HuH-7.5 (cell line): ENCODE measurements around the gene DPT.
"Not testable (repeated sequence)": the region's sequence is repeated elsewhere in the genome, so short reads cannot be mapped to it uniquely, and the experiment has no call there.

Source experiments
- DNase-seq: peaks from one replicate; pipeline ENCODE4 v3.0.0; 2011; ENCODE audit warnings: low spot score

The DPT gene

GRCh38 chr1:168728473-168729404 lies at the start of gene DPT:
Gene DPT, minus strand, starts transcription at chr1:168729206. Its CDS starts 32 bp downstream, at chr1:168729174.
- DNase-seq = no peak

DNA sequence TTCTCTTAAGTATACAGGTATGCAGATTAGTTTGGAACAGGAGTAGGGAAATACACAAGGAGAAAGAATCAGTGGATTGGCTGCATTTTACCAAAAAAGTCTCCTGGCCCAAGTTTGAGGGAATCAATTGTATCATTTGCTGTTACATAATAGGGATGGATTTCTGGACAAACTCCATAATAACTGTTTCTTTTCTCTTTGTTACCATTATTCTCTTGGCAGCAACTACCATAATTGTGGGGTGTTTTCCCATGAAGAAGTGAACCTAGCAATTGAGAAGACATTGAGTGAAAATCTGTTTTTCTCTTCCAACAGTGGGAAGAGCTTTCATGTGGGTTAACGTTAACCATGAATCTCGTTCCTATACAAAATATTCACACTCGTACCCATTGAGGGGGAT lies 46.4 kb upstream of the DPT start:
- DNase-seq = no peak

GRCh38 chr1:168774241-168774640 lies 45.2 kb upstream of the DPT start:
- DNase-seq = no peak

DNA sequence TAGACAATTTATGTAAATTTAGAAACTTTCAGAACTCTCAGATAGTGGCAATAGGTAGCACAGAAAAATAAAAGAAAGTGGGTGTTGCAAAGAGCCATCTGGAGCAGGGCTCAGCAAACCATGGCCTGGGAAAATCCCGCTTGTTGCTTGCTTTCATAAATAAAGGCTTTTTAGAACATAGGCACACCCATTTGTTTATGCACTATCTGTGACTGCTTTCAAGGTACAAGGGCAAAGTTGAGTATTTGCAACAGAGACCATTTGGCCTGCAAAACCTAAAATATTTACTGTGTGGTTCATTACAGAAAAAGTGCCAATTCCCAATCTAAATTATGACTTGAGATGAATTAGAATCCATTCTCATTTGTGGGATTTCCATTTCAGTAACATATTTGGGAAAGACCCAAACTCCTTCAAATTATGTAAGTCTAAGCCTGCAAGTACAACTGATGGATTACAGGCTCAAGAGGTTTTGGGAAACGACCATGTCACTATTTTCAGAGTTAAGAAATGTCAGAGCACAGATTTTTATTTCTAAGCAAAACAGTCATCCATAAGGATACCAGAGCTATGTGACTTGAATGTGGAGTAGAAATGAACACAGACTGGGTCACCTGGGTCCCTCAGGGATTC lies 43.5 kb upstream of the DPT start:
- DNase-seq = no peak

- no peak for DNase-seq
Observed at GRCh38 chr1:168771104-168771630, 42.2 kb upstream of the DPT start.

- not testable (repeated sequence) for DNase-seq
Observed at GRCh38 chr1:168769893-168770292, 40.9 kb upstream of the DPT start.

DNA sequence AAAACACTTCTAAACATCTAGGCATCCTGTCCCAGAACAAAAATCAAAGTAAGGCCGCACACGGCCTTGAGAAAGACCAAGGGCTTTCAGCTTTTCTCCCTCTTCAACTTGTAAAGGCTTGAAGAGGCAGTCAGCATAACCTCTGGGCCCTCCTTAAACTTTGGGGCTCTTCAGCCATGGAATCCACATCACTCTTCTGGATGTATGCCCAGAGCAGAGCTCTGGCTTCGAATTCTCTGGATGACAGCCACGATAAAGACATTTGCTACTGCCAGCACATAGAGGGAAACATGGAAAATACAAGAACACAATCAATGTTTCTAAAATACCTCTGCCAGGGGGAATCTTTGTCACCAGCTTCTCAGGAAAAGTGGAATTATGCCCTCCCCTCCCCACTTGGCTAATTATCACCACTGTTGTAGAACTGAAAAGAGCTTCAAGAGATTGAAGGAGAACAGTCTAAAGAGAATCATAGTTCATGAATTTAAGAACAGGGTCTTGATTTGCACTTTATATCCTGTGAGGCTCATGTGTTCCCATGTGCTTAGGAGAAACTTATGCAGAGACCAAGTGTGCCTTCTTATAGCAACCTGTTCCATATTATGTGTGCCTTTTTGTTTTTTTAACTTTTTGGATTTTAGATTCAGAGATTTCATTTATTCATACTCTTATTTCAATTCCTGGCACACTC lies 39.0 kb upstream of the DPT start:
- no peak for DNase-seq

- DNase-seq = no peak
Observed at GRCh38 chr1:168766568-168766967, 37.6 kb upstream of the DPT start.

GRCh38 chr1:168763031-168763430 lies 34.0 kb upstream of the DPT start:
- DNase-seq = no peak

DNA sequence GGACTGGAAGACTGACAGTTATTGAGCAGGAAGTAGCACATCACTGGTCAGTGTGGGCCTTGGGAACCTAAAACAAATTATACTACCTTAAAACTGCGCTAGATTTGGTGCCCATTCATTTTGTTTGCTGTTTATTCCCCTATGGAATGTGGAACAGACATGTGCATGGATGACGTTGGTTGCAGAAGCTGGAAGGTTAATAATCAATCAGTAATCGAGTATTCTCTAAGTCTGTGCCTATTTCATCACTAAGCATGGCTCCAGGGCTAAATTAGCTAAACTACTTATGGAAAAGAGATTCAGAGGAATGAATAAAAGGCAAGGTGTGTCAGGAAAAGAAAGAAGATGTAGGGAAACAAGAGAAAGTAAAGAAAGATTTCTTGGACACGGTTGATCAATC lies 33.5 kb upstream of the DPT start:
- no peak for DNase-seq

GRCh38 chr1:168760781-168761180 lies 31.8 kb upstream of the DPT start:
- no peak for DNase-seq

GRCh38 chr1:168760241-168760640 lies 31.2 kb upstream of the DPT start:
- DNase-seq = no peak

GRCh38 chr1:168759077-168759476 lies 30.1 kb upstream of the DPT start:
- no peak for DNase-seq

DNA sequence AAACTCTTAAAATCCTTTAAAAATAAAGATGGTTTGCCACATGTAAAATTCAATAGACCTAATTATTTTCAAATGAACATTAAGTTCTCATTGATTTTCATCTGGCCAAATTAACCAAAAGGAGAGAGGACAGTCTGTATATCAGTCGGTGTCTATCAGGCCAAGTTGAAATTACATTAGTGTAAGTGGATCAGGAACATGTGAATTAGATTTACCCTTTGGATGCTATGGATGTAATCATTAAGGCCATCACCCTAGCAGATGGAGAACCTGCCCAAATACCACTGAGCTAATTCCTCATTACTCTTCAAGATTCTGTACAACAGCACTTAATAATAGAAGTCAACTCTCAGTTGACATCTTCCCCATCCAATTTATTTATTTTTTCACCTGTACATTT lies 29.5 kb upstream of the DPT start:
- DNase-seq = no peak

DNA sequence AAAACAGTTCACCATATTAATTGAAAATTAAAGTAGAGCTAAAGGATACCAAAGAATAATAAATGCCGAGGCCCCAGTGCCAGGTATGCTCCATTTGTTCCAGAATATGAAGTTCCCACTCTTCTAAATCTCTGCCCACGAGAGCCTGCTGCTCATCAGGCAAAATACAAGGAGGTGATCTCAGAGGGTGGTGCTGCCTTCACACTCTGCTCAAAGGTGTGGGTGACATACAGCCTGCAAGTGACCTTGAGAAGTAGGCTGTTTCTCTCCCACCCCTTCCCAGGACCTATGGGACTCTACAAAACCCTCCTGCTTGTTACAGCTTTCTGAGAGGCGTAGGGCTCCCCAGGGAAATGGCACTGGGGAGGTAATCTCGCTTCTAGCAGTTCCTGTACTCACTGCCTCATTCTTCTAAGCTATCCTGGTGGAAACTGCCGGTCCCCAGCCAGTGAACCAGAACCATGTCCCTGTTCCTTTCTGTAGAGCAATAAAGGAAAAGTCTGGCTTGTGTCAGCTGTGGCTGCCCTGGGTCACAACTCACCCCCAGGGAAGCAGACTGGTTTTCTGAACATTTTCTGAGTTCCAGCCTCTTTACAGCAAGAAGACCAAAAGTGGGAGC lies 26.9 kb upstream of the DPT start:
- no peak for DNase-seq

DNA sequence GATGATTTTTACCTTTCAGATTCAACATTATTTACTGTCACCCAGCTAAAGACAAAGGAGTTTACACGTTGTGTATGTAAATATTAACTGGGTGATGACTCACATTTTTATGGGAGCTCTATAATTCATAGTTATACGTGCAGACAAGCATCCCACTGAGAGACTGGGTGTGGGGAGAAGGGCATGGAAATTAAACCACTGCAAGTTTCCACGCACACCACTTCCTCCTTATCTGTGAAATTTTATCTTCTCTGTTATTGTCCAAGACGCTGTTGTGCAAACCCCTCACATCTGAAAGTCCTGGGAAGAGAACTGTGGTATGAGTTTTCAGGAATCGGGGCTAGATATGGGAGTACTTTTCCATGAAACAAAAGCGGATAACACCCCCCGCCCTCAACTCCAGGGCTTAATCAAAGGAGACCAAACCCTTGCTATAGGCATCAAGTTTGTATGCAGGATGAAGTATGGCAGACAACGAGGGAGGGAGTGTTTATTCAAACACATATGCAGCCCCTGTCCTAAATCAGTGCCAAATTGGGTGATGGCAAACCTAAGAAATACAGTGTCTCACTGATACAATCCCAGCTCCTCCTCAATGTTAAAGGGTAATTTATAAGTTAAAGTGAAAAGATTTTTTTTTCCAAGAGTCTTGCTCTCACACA lies 23.3 kb upstream of the DPT start:
- DNase-seq = no peak

DNA sequence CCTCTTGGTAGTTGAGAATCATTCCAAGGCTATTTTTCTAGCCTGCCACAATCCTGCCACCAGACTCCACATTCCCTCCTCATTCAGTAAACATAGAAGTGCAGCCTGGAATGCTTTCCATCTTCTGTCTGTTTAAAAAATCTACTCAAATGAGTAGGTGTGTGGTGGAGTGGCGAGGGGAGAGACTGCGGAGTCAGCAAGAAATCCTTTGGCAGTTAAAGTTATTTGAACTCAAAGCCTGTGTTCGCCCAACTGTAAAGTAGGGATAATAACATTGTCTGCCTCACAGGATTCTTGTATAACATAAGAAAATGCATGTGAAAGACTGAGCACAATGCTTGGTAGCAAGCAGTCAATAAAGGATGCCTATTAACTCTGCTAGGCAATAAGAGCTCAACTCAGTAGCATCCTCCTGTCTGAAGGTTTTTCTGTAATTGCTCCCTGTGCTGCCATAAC lies 22.2 kb upstream of the DPT start:
- DNase-seq = peak; percentile 18

GRCh38 chr1:168742994-168743650 lies 14.1 kb upstream of the DPT start:
- DNase-seq = no peak

GRCh38 chr1:168742386-168742785 lies 13.4 kb upstream of the DPT start:
- no peak for DNase-seq

GRCh38 chr1:168739908-168740307 lies 10.9 kb upstream of the DPT start:
- DNase-seq = no peak

DNA sequence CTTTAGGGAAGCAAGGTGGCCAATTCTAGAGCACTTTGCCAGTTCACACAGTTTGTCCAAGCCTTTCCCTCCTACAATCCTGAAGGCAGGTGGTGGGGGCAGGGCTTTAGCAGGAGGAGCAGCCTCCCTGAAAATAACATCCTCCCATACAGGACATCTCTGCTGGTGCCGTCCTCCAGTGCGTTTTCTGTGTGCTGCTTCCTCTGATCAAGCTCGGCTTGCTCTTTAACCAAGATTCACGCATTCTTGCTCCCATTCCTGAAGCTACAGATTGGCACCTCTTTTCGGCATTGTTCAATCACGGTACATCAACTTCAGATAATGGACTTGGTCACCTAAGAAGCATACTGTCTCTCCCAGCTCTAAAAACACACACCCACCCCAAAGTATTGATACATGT lies 7.5 kb upstream of the DPT start:
- no peak for DNase-seq
